IMR-90 (cell line): ENCODE data around the gene DLG4. TPM values are rescaled to one million over a fixed set of nuclear protein-coding genes. Genes with fewer than 3 reads are reported as not detected.

ENCODE experiments used
- ATAC-seq: fragments of 200-7000 bp; cut with Tn5 transposase; 2 replicates; pipeline ENCODE4 v1.9.1; 2020; ENCODE audit warnings: low read depth, mild to moderate bottlenecking, moderate library complexity
- BruUV-seq: library from RNA; stranded (reverse); fragments of 400-500 nt; replicated peaks from 2 replicates; lab custom pipeline; 2021; lab: Mats Ljungman, UMichigan
- CTCF ChIA-PET: fragments of 300-600 bp; formaldehyde crosslinking; extraction: SDS; loops from one replicate; lab custom pipeline; 2021; ENCODE audit warnings: antibody characterized with exemption; lab: Yijun Ruan, JAX
- POLR2A ChIA-PET: fragments of 300-600 bp; sonication (Branson Sonifier 250); formaldehyde crosslinking; loops from one replicate; lab custom pipeline; 2022; ENCODE audit warnings: antibody characterized with exemption; ENCODE audit not compliant: unreplicated experiment; lab: Charles Lee
- DNase-seq: peaks from one replicate; pipeline ENCODE4 v3.0.0; 2013
- H2AFZ ChIP-seq: replicated peaks from 2 replicates; pipeline ENCODE3; 2013; ENCODE audit warnings: low read length, mild to moderate bottlenecking; ENCODE audit not compliant: poor library complexity
- H2AK5ac ChIP-seq: 2 replicates; pipeline ENCODE4 v1.6.1; 2013; ENCODE audit warnings: low read depth, low read length, inconsistent platforms
- H2AK9ac ChIP-seq: replicated peaks from 2 replicates; pipeline ENCODE3; 2013; ENCODE audit warnings: mild to moderate bottlenecking, low read depth, low read length, moderate library complexity; ENCODE audit not compliant: poor library complexity
- H2BK120ac ChIP-seq: 2 replicates; pipeline ENCODE4 v1.6.1; 2013; ENCODE audit warnings: low read depth, low read length, inconsistent platforms
- H2BK15ac ChIP-seq: 3 replicates; pipeline ENCODE4 v1.6.1; 2013; ENCODE audit warnings: low read depth, low read length, inconsistent platforms
- H2BK20ac ChIP-seq: 2 replicates; pipeline ENCODE4 v1.6.1; 2013; ENCODE audit warnings: low read depth, mild to moderate bottlenecking, inconsistent platforms, low read length, moderate library complexity
- H2BK5ac ChIP-seq: 2 replicates; pipeline ENCODE4 v1.6.1; 2013; ENCODE audit warnings: mild to moderate bottlenecking, low read depth, low read length, inconsistent platforms; ENCODE audit not compliant: poor library complexity, severe bottlenecking
- H3K14ac ChIP-seq: replicated peaks from 2 replicates; pipeline ENCODE4 v1.6.1; 2013; ENCODE audit warnings: low read depth, low read length, inconsistent platforms
- H3K18ac ChIP-seq: 2 replicates; pipeline ENCODE4 v1.6.1; 2013; ENCODE audit warnings: low read depth, low read length, control low read depth
- H3K23ac ChIP-seq: 2 replicates; pipeline ENCODE4 v1.6.1; 2013; ENCODE audit warnings: low read depth, low read length, inconsistent platforms
- H3K27ac ChIP-seq: 2 replicates; pipeline ENCODE4 v1.5.1; 2013; ENCODE audit warnings: mild to moderate bottlenecking, control low read depth, low read length; ENCODE audit not compliant: insufficient read depth
- H3K27me3 ChIP-seq: 2 replicates; pipeline ENCODE4 v1.6.1; 2013; ENCODE audit warnings: low read length; ENCODE audit not compliant: control insufficient read depth, insufficient read depth
- H3K36me3 ChIP-seq: 2 replicates; pipeline ENCODE4 v1.6.1; 2013; ENCODE audit warnings: low read length, mixed read lengths; ENCODE audit not compliant: control insufficient read depth, insufficient read depth
- H3K4ac ChIP-seq: 2 replicates; pipeline ENCODE4 v1.6.1; 2013; ENCODE audit warnings: low read depth, low read length, inconsistent platforms
- H3K4me1 ChIP-seq: 2 replicates; pipeline ENCODE4 v1.6.1; 2013; ENCODE audit warnings: low read length, mixed read lengths; ENCODE audit not compliant: control insufficient read depth, insufficient read depth
- H3K4me2 ChIP-seq: 2 replicates; pipeline ENCODE4 v1.6.1; 2013; ENCODE audit warnings: low read depth, mild to moderate bottlenecking, control low read depth, low read length, moderate library complexity
- H3K4me3 ChIP-seq: 2 replicates; pipeline ENCODE4 v1.5.1; 2013; ENCODE audit warnings: low read depth, mild to moderate bottlenecking, control low read depth, low read length, moderate library complexity; ENCODE audit not compliant: insufficient read depth
- H3K56ac ChIP-seq: 2 replicates; pipeline ENCODE4 v1.6.1; 2013; ENCODE audit warnings: low read length, inconsistent platforms; ENCODE audit not compliant: insufficient read depth; ENCODE audit errors: extremely low read depth
- H3K79me1 ChIP-seq, 2 experiments: 2 replicates each; pipeline ENCODE4 v1.6.1; 2013; ENCODE audit warnings: low read length in 2 of 2, inconsistent platforms in 1 of 2, low read depth in 1 of 2
- H3K9ac ChIP-seq: 2 replicates; pipeline ENCODE4 v1.6.1; 2013; ENCODE audit warnings: low read depth, low read length, control low read depth
- H3K9me1 ChIP-seq: 2 replicates; pipeline ENCODE4 v1.6.1; 2013; ENCODE audit warnings: low read length, inconsistent platforms; ENCODE audit not compliant: insufficient read depth
- H3K9me3 ChIP-seq: 2 replicates; pipeline ENCODE4 v1.6.1; 2013; ENCODE audit warnings: low read length; ENCODE audit not compliant: control insufficient read depth, insufficient read depth
- H4K20me1 ChIP-seq: 2 replicates; pipeline ENCODE4 v1.6.1; 2013; ENCODE audit warnings: low read length, inconsistent platforms; ENCODE audit not compliant: insufficient read depth
- H4K5ac ChIP-seq: 2 replicates; pipeline ENCODE4 v1.6.1; 2013; ENCODE audit warnings: mild to moderate bottlenecking, low read depth, low read length, control low read depth
- H4K8ac ChIP-seq, 2 experiments: 2 replicates each; pipeline ENCODE4 v1.6.1; 2013; ENCODE audit warnings: low read depth in 2 of 2, low read length in 2 of 2, control low read depth in 1 of 2, inconsistent platforms in 1 of 2
- H4K91ac ChIP-seq: 2 replicates; pipeline ENCODE4 v1.6.1; 2013; ENCODE audit warnings: low read depth, low read length, inconsistent platforms; ENCODE audit not compliant: insufficient read depth
- BHLHE40 ChIP-seq: fragments of 150-350 bp; IDR thresholded peaks from 2 replicates; pipeline ENCODE4 v1.6.1; 2016; ENCODE audit warnings: mild to moderate bottlenecking, low read depth, low read length
- CEBPB ChIP-seq: IDR thresholded peaks from 2 replicates; pipeline ENCODE4 v1.6.1; 2012; ENCODE audit warnings: low read depth, low read length, improper control_type of control experiment
- CHD1 ChIP-seq: IDR thresholded peaks from 2 replicates; pipeline ENCODE4 v1.6.1; 2012; ENCODE audit warnings: low read depth, low read length, improper control_type of control experiment
- FOS ChIP-seq: fragments of 150-350 bp; IDR thresholded peaks from 2 replicates; pipeline ENCODE4 v1.6.1; 2016; ENCODE audit warnings: low read depth, low read length
- MAFK ChIP-seq: IDR thresholded peaks from 2 replicates; pipeline ENCODE4 v1.6.1; 2012; ENCODE audit warnings: low read depth, low read length, improper control_type of control experiment
- MXI1 ChIP-seq: IDR thresholded peaks from 2 replicates; pipeline ENCODE4 v1.6.1; 2012; ENCODE audit warnings: low read depth, mild to moderate bottlenecking, low read length, moderate library complexity, borderline replicate concordance
- NFE2L2 ChIP-seq: fragments of 150-350 bp; IDR thresholded peaks from 2 replicates; pipeline ENCODE4 v1.6.1; 2016; ENCODE audit warnings: low read depth, mild to moderate bottlenecking, low read length
- RCOR1 ChIP-seq: IDR thresholded peaks from 2 replicates; pipeline ENCODE4 v1.6.1; 2012; ENCODE audit warnings: mild to moderate bottlenecking, low read length, improper control_type of control experiment; ENCODE audit not compliant: insufficient replicate concordance
- RFX5 ChIP-seq: IDR thresholded peaks from 2 replicates; pipeline ENCODE4 v1.8.0; 2012; ENCODE audit warnings: low read depth, mild to moderate bottlenecking, low read length, moderate library complexity
- SMC3 ChIP-seq: fragments of 150-350 bp; IDR thresholded peaks from 2 replicates; pipeline ENCODE4 v1.6.1; 2016; ENCODE audit warnings: low read depth, mild to moderate bottlenecking, antibody characterized with exemption, low read length, moderate library complexity
- WGBS, 2 experiments: methylation state at CpG; one replicate each; pipeline versions ENCODE4 v1.1.5 to v1.1.7; 2013; ENCODE audit warnings: missing lambda C conversion rate in 2 of 2; ENCODE audit not compliant: insufficient read length in 1 of 2; ENCODE audit errors: extremely low coverage in 2 of 2; 5-methylcytosine and 5-hydroxymethylcytosine counted together
- dilution Hi-C: fragments of 300-500 bp; cut with HindIII; formaldehyde crosslinking; loops from one replicate; pipeline ENCODE4 v1.14.3; 2018; ENCODE audit warnings: low sequenced_read_pairs; ENCODE audit not compliant: unreplicated experiment
- in situ Hi-C: fragments of 300-500 bp; cut with MboI; formaldehyde crosslinking; loops from 3 replicates; pipeline ENCODE4 v1.14.3; 2019; ENCODE audit warnings: low sequenced_read_pairs, inconsistent platforms, mixed read lengths
- intact Hi-C: fragments of 100-400 bp; cut with micrococcal nuclease; formaldehyde crosslinking; loops from 2 replicates; pipeline ENCODE4 v1.10.0; 2022
- polyA plus RNA-seq, 3 experiments: library from polyadenylated mRNA; depleted of rRNA; stranded (reverse); fragments of >200 nt; gene quantifications; 2 replicates each; pipeline ENCODE4 v1.2.3, GENCODE V29; 2012; ENCODE audit warnings: low replicate concordance in 1 of 3
- total RNA-seq: library from RNA; depleted of rRNA; stranded (reverse); fragments of >200 nt; gene quantifications from 2 replicates; pipeline ENCODE4 v1.2.3, GENCODE V29; 2012
- TF ChIP-seq, protein P1 (sequence below): fragments of 150-350 bp; IDR thresholded peaks from 2 replicates; pipeline ENCODE4 v1.6.1; 2016; ENCODE audit warnings: low read depth, mild to moderate bottlenecking, low read length, moderate library complexity, borderline replicate concordance
- TF ChIP-seq, protein P2 (sequence below): fragments of 150-350 bp; IDR thresholded peaks from 2 replicates; pipeline ENCODE4 v1.6.1; 2017; ENCODE audit warnings: mild to moderate bottlenecking, antibody characterized with exemption, low read length, low read depth

The DLG4 gene
- total and polyA plus RNA-seq, 2 of the 4 experiments (the other 2 are of a cell fraction), result 8.2 to 30.5 TPM

DNA sequence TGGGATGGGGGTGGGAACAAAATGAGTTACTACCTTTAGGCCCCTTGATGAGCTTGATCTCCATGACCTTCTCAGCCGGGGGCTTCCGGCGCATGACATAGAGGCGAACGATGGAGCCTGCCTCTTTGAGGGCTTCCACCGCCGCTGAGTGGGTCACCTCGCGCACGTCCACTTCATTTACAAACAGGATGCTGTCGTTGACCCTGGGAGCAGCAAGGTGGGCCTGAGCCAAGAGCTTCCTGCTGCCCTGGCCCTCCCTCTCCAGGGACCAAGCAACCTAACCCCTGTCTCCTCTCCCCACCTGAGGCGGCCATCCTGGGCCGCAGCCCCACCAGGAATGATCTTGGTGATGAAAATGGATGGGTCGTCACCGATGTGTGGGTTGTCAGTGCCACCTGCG lies 16.2 kb downstream of the DLG4 start:
- Histone ChIP-seq H2BK120ac (no peak overlapping the region), H3K9me3 (no peaks in the 10 kb centered on the region)
- TSS peak; percentile 82 for BruUV-seq

More for the DNA sequence above, 16.2 kb downstream of the DLG4 start:
- H3K36me3 ChIP-seq, result peaks cover 21% of the 10 kb centered on the region
- ATAC-seq, result no peak
- 92% methylated on average over 6 of the region's 16 CpGs; no CpG with 5 or more reads in 1 of the 2 experiments for WGBS, 2 experiments
- H3K4me3 ChIP-seq, result no peak overlapping the region
- H4K20me1 ChIP-seq, result peaks cover 23% of the 10 kb centered on the region
- no peak overlapping the region for H3K27ac ChIP-seq
- H4K5ac ChIP-seq, result no peak overlapping the region
- intact Hi-C loops, result no loop called here
- no peaks in the 10 kb centered on the region for H3K27me3 ChIP-seq
- H4K91ac ChIP-seq, result no peak overlapping the region
- peaks cover 13 to 54% of the 10 kb centered on the region in 2 experiments for H3K79me1 ChIP-seq
- H2AK5ac ChIP-seq, result no peak overlapping the region
- no peak overlapping the region for H3K4ac ChIP-seq
- H3K9ac ChIP-seq, result no peak overlapping the region
- H3K14ac ChIP-seq, result no peak overlapping the region
- dilution Hi-C loops, result no loop called here
- H3K4me1 ChIP-seq, result peaks cover 9% of the 10 kb centered on the region
- H2AFZ ChIP-seq, result no peak overlapping the region
- no peak overlapping the region for H2BK15ac ChIP-seq
- ChIA-PET CTCF (no interaction called here), POLR2A (no interaction called here)
- peaks cover 10% of the 10 kb centered on the region for H3K9me1 ChIP-seq
- in situ Hi-C loops, result no loop called here
- no peak overlapping the region for H3K18ac ChIP-seq
- H2AK9ac ChIP-seq, result peak overlapping the region; percentile 28
- DNase-seq, result no peak
- H4K8ac ChIP-seq, result no peak overlapping the region
- no peak overlapping the region for H2BK20ac ChIP-seq
- TF ChIP-seq CEBPB, result no peak
- TF ChIP-seq FOS, result no peak
- TF ChIP-seq NFE2L2, result no peak
- no peak for TF ChIP-seq RFX5
- TF ChIP-seq, protein P1, sequence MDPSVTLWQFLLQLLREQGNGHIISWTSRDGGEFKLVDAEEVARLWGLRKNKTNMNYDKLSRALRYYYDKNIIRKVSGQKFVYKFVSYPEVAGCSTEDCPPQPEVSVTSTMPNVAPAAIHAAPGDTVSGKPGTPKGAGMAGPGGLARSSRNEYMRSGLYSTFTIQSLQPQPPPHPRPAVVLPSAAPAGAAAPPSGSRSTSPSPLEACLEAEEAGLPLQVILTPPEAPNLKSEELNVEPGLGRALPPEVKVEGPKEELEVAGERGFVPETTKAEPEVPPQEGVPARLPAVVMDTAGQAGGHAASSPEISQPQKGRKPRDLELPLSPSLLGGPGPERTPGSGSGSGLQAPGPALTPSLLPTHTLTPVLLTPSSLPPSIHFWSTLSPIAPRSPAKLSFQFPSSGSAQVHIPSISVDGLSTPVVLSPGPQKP, result no peak
- no peak for TF ChIP-seq BHLHE40
- no peak for TF ChIP-seq RCOR1
- TF ChIP-seq SMC3, result no peak
- no peak for TF ChIP-seq MAFK
- no peak for TF ChIP-seq MXI1
- no peak for TF ChIP-seq CHD1
- TF ChIP-seq, protein P2, sequence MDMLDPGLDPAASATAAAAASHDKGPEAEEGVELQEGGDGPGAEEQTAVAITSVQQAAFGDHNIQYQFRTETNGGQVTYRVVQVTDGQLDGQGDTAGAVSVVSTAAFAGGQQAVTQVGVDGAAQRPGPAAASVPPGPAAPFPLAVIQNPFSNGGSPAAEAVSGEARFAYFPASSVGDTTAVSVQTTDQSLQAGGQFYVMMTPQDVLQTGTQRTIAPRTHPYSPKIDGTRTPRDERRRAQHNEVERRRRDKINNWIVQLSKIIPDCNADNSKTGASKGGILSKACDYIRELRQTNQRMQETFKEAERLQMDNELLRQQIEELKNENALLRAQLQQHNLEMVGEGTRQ, result no peak
- H2BK5ac ChIP-seq, result no peak overlapping the region
- H3K56ac ChIP-seq, result no peak overlapping the region
- no peak overlapping the region for H3K4me2 ChIP-seq
- no peak overlapping the region for H3K23ac ChIP-seq
